Karpas-422 (cell line): Measurements from ENCODE around the gene CASP7. TPM values are rescaled to one million over a fixed set of nuclear protein-coding genes. Genes with fewer than 3 reads are reported as not detected.

ENCODE experiments used
- DNase-seq: peaks from one replicate; pipeline ENCODE4 v3.0.0-alpha.2; 2015
- H2AFZ ChIP-seq: fragments of 200-600 bp; sonication (generic); 2 replicates; pipeline ENCODE4 v1.6.1; 2014; ENCODE audit warnings: antibody characterized with exemption, low read length, mixed read lengths
- H3K27ac ChIP-seq: fragments of 200-600 bp; sonication (generic); 2 replicates; pipeline ENCODE4 v1.5.1; 2014; ENCODE audit warnings: mild to moderate bottlenecking, low read length, moderate library complexity
- H3K27me3 ChIP-seq: fragments of 200-600 bp; sonication (generic); 2 replicates; pipeline ENCODE4 v1.6.1; 2014; ENCODE audit warnings: low read length, mixed read lengths
- H3K36me3 ChIP-seq: fragments of 200-600 bp; sonication (generic); 2 replicates; pipeline ENCODE4 v1.6.1; 2014; ENCODE audit warnings: low read length, mixed read lengths; ENCODE audit not compliant: insufficient read depth
- H3K4me1 ChIP-seq: fragments of 200-600 bp; sonication (generic); 2 replicates; pipeline ENCODE4 v1.6.1; 2014; ENCODE audit warnings: mild to moderate bottlenecking, low read length, mixed read lengths
- H3K4me2 ChIP-seq: fragments of 200-600 bp; sonication (generic); 2 replicates; pipeline ENCODE4 v1.6.1; 2014; ENCODE audit warnings: low read length, low read depth, mild to moderate bottlenecking; ENCODE audit not compliant: poor library complexity, severe bottlenecking
- H3K4me3 ChIP-seq: fragments of 200-600 bp; sonication (generic); 2 replicates; pipeline ENCODE4 v1.5.1; 2014; ENCODE audit warnings: mild to moderate bottlenecking, antibody characterized with exemption, low read length, mixed read lengths
- H3K79me2 ChIP-seq: fragments of 200-600 bp; sonication (generic); 2 replicates; pipeline ENCODE4 v1.6.1; 2014; ENCODE audit warnings: mild to moderate bottlenecking, low read length, mixed read lengths
- H3K9ac ChIP-seq: fragments of 200-600 bp; sonication (generic); 2 replicates; pipeline ENCODE4 v1.6.0; 2014; ENCODE audit warnings: low read length
- H3K9me2 ChIP-seq: fragments of 200-600 bp; sonication (generic), shearing (Covaris generic); replicated peaks from 2 replicates; pipeline ENCODE4 v1.6.0; 2014; ENCODE audit warnings: mild to moderate bottlenecking, low read length, moderate library complexity; ENCODE audit not compliant: insufficient read depth
- H3K9me3 ChIP-seq: fragments of 300-700, 200-600 bp; sonication (generic); 2 replicates; pipeline ENCODE4 v1.6.1; 2014; ENCODE audit warnings: low read length, mixed read lengths
- H4K20me1 ChIP-seq: fragments of 200-600 bp; sonication (generic); 2 replicates; pipeline ENCODE4 v1.6.1; 2014; ENCODE audit warnings: mild to moderate bottlenecking, antibody characterized with exemption, low read length, low read depth; ENCODE audit not compliant: insufficient read depth
- total RNA-seq: library from RNA; depleted of rRNA; stranded (reverse); fragments of >200 nt; shearing (Covaris generic); gene quantifications from 2 replicates; pipeline ENCODE4 v1.2.3, GENCODE V29; 2014; ENCODE audit warnings: low replicate concordance

Gene CASP7
- total RNA-seq, 1 experiment from 2014 or later, result 9.9 TPM

DNA sequence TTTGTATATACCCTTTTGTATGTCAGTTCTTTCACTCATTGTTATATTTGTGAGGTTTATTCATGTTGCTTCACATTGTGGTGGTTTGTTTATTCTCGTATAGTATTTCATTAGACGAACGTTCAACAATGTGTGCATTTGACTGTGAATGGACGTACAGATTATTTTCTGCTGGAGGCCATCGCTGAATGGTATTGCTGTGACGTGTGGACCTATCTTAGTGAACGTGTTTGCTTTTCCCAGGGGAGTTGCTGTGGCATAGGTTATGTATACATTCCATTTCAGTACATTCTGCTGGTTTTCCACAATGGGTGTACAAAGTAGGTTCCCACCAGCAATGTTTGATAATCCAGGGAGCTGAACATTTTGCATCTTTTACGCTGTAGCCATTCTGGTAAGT lies 40.7 kb downstream of the CASP7 start:
- H3K27ac ChIP-seq, result no peak overlapping the region
- H3K27me3 ChIP-seq, result no peaks in the 10 kb centered on the region
- no peaks in the 10 kb centered on the region for H3K9me2 ChIP-seq
- no peaks in the 10 kb centered on the region; the same call in 1 of the 2 replicates for H3K36me3 ChIP-seq
- no peak overlapping the region for H3K4me2 ChIP-seq
- H3K79me2 ChIP-seq, result no peaks in the 10 kb centered on the region
- H3K9ac ChIP-seq, result no peak overlapping the region
- no peak for DNase-seq
- no peaks in the 10 kb centered on the region for H3K9me3 ChIP-seq
- no peak overlapping the region for H3K4me3 ChIP-seq
- H3K4me1 ChIP-seq, result peaks cover 10% of the 10 kb centered on the region
- H2AFZ ChIP-seq, result no peak overlapping the region
- H4K20me1 ChIP-seq, result no peaks in the 10 kb centered on the region

DNA sequence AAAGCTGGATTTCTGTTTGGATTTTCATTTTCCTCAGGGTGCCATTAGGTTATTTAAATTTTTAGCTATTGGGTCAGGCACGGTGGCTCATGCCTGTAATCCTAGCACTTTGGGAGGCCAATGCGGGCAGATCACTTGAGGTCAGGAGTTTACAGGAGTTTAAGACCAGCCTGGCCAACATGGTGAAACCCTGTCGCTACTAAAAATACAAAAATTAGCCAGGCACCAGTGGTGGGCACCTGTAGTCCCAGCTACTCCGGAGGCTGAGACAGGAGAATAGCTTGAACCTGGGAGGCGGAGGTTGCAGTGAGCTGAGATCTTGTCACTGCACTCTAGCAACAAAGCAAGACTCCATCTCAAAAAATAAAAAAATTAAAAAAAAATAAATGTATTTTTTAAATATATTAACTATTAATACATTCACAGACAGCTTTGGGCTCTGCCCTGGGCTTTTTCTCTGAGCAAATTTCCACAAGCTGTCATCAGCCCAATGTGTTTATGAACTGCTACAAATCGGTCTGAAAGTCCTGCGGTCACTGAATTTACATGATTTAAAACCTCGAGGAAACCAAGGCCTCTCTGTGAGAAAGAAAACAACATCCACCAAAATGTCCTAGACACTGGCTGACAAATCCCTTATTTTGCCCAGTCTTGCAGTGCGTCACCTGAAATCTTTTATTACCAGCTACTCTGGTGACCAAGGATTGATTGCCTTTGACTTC lies 52.6 kb downstream of the CASP7 start:
- no peak overlapping the region for H3K9ac ChIP-seq
- no peaks in the 10 kb centered on the region for H4K20me1 ChIP-seq
- no peak overlapping the region for H3K4me3 ChIP-seq
- no peaks in the 10 kb centered on the region for H3K79me2 ChIP-seq
- H3K27me3 ChIP-seq, result no peaks in the 10 kb centered on the region
- H3K36me3 ChIP-seq, result no peaks in the 10 kb centered on the region
- no peak overlapping the region for H2AFZ ChIP-seq
- H3K9me2 ChIP-seq, result no peaks in the 10 kb centered on the region
- peaks cover 11% of the 10 kb centered on the region for H3K4me1 ChIP-seq
- H3K27ac ChIP-seq, result no peak overlapping the region
- H3K4me2 ChIP-seq, result no peak overlapping the region
- H3K9me3 ChIP-seq, result no peaks in the 10 kb centered on the region
- DNase-seq, result no peak

DNA sequence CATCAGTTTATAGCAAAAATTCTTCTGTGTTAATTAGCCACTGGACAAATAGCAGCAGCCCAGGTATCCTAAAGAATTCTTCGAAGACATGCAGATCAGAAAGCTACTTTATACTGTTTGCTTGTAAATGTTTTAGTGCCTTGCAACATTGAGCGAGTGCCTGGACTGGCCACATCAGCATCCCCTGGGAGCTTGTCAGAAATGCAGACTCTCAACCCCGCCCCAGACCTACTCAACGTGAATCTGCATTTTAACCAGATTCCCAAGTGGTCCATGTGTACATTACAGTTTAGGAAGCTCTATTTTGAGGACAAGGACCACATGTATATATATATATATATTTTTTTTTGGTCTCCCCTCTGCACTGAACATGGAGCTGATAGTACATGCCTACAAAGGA lies 53.3 kb downstream of the CASP7 start:
- Histone ChIP-seq H3K27ac (no peak overlapping the region), H3K36me3 (no peaks in the 10 kb centered on the region), H3K9me3 (no peaks in the 10 kb centered on the region), H3K9ac (no peak overlapping the region), H3K79me2 (no peaks in the 10 kb centered on the region), H2AFZ (no peak overlapping the region), H3K27me3 (no peaks in the 10 kb centered on the region), H3K4me1 (peaks cover 11% of the 10 kb centered on the region), H3K4me2 (no peak overlapping the region), H4K20me1 (no peaks in the 10 kb centered on the region), H3K4me3 (no peak overlapping the region), H3K9me2 (no peaks in the 10 kb centered on the region)
- DNase-seq, result no peak

DNA sequence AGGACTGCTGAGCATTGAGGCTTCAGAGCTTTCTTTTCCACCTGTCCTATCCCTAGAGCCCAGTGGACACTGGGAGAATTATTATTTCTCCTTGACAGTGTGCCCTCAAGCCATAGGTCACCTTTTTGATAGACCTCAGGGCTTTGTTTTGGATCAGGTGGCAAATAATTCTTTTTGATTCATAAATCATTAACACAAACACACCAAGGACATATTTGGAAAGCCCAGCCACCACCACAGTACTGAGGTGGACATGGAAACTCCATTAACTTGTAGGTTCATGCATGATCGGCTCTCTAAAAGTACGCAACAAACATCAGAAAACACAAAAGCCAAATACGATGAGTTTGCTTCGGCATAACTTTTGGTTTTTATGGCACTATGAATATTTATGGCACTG lies 53.9 kb downstream of the CASP7 start:
- Histone ChIP-seq H3K9me3 (no peaks in the 10 kb centered on the region), H3K27me3 (no peaks in the 10 kb centered on the region), H3K36me3 (no peaks in the 10 kb centered on the region), H3K9ac (no peak overlapping the region), H2AFZ (no peak overlapping the region), H3K9me2 (no peaks in the 10 kb centered on the region), H4K20me1 (no peaks in the 10 kb centered on the region), H3K79me2 (no peaks in the 10 kb centered on the region), H3K27ac (no peak overlapping the region), H3K4me2 (no peak overlapping the region), H3K4me1 (peaks cover 11% of the 10 kb centered on the region), H3K4me3 (no peak overlapping the region)
- no peak for DNase-seq

DNA sequence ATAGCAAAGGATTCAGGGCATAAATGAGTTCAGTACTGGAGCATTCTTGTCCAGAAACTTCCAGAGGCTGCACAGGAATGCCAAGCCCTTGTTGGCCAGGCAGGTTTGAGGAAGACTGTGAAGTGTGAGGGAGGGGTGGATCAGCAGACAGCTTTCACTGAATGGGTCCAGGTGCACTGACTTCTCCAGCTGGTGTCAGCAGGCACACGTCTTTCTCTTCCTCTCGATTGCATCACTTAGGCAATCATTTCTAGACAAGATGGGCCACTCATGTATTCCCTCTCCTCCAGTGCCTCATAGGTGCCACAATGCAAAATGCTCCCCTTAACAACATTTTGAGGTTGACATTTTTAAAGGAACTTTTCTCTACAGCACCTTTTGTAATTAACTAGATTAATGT lies 56.2 kb downstream of the CASP7 start:
- no peaks in the 10 kb centered on the region for H3K79me2 ChIP-seq
- no peak overlapping the region for H2AFZ ChIP-seq
- no peaks in the 10 kb centered on the region for H3K9me2 ChIP-seq
- DNase-seq, result peak; percentile 53
- H3K9me3 ChIP-seq, result no peaks in the 10 kb centered on the region
- no peak overlapping the region for H3K4me2 ChIP-seq
- H3K36me3 ChIP-seq, result no peaks in the 10 kb centered on the region
- no peak overlapping the region for H3K27ac ChIP-seq
- no peak overlapping the region for H3K9ac ChIP-seq
- peaks cover 11% of the 10 kb centered on the region for H3K4me1 ChIP-seq
- H3K4me3 ChIP-seq, result no peak overlapping the region
- no peaks in the 10 kb centered on the region for H3K27me3 ChIP-seq
- H4K20me1 ChIP-seq, result no peaks in the 10 kb centered on the region

DNA sequence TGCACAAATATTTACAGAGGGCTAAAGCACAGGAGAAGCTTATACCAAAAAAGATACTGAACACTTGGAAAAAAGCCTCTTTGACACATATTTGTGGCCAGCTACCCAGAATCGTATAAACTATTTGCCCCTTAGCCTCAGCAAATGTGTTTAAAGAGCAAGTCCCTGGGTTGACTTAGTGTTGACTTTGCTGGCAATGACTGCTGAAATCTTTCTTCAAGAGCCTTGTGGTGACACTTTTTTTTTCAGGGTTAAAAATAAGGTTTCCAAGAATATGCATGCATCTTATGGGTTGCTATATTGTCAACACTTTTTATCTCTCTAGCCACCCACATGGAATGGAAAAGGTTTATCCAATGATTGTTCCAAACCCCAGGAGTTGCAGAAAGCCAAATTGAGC lies 56.9 kb downstream of the CASP7 start:
- Histone ChIP-seq H3K4me2 (no peak overlapping the region), H3K36me3 (no peaks in the 10 kb centered on the region), H2AFZ (no peak overlapping the region), H3K27ac (no peak overlapping the region), H3K9me3 (no peaks in the 10 kb centered on the region), H3K9me2 (no peaks in the 10 kb centered on the region), H3K27me3 (no peaks in the 10 kb centered on the region), H3K4me3 (no peak overlapping the region), H3K4me1 (peaks cover 11% of the 10 kb centered on the region), H3K9ac (no peak overlapping the region), H4K20me1 (no peaks in the 10 kb centered on the region), H3K79me2 (no peaks in the 10 kb centered on the region)
- DNase-seq, result no peak

GRCh38 chr10:113739031-113739430 lies 59.3 kb downstream of the CASP7 start:
- H3K27ac ChIP-seq, result no peak overlapping the region
- H3K9me2 ChIP-seq, result no peaks in the 10 kb centered on the region
- no peak overlapping the region for H3K4me2 ChIP-seq
- no peak overlapping the region for H3K4me3 ChIP-seq
- no peaks in the 10 kb centered on the region for H3K27me3 ChIP-seq
- H3K4me1 ChIP-seq, result peaks cover 11% of the 10 kb centered on the region
- H3K79me2 ChIP-seq, result no peaks in the 10 kb centered on the region
- no peak overlapping the region for H3K9ac ChIP-seq
- no peak overlapping the region for H2AFZ ChIP-seq
- H3K36me3 ChIP-seq, result no peaks in the 10 kb centered on the region
- H3K9me3 ChIP-seq, result no peaks in the 10 kb centered on the region
- DNase-seq, result no peak
- no peaks in the 10 kb centered on the region for H4K20me1 ChIP-seq

- no peaks in the 10 kb centered on the region for H3K9me3 ChIP-seq
- no peaks in the 10 kb centered on the region for H3K36me3 ChIP-seq
- H4K20me1 ChIP-seq, result no peaks in the 10 kb centered on the region
- H3K27me3 ChIP-seq, result no peaks in the 10 kb centered on the region
- H3K27ac ChIP-seq, result no peak overlapping the region
- no peak for DNase-seq
- no peak overlapping the region for H3K4me2 ChIP-seq
- peaks cover 11% of the 10 kb centered on the region for H3K4me1 ChIP-seq
- no peaks in the 10 kb centered on the region for H3K9me2 ChIP-seq
- no peak overlapping the region for H3K9ac ChIP-seq
- H3K4me3 ChIP-seq, result no peak overlapping the region
- no peak overlapping the region for H2AFZ ChIP-seq
- no peaks in the 10 kb centered on the region for H3K79me2 ChIP-seq
Observed at GRCh38 chr10:113739577-113739976, 59.9 kb downstream of the CASP7 start.
